ENCODE data around the gene DPP3.

DNA sequence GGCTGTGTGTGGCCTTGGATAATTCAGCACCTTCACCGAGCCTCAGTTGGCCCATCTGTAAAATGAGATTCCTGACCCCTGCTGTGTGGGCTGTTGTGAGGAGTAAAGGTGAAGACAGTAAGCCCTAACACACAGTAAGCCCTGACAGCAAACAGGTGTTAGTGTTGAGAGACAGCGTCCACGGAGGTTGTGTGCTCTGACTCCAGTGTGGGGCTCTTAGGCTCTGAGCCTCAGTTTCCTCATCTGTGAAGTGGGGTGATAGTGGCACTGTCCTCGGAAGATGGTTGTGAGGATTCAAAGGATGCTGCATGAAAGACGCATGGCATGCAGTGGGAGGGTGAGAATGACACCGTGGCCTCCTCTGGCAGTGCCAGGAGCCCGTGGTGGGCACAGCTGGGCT, 14.2 kb downstream of the DPP3 start:
- TF ChIP-seq, protein P1, sequence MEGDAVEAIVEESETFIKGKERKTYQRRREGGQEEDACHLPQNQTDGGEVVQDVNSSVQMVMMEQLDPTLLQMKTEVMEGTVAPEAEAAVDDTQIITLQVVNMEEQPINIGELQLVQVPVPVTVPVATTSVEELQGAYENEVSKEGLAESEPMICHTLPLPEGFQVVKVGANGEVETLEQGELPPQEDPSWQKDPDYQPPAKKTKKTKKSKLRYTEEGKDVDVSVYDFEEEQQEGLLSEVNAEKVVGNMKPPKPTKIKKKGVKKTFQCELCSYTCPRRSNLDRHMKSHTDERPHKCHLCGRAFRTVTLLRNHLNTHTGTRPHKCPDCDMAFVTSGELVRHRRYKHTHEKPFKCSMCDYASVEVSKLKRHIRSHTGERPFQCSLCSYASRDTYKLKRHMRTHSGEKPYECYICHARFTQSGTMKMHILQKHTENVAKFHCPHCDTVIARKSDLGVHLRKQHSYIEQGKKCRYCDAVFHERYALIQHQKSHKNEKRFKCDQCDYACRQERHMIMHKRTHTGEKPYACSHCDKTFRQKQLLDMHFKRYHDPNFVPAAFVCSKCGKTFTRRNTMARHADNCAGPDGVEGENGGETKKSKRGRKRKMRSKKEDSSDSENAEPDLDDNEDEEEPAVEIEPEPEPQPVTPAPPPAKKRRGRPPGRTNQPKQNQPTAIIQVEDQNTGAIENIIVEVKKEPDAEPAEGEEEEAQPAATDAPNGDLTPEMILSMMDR (IDR thresholded peaks at IDR 0.05), result no peak
- TF ChIP-seq EP300 (IDR thresholded peaks at IDR 0.05) (no peak), POLR2A (IDR thresholded peaks at IDR 0.05) (no peak)
